ENCODE measurements around the gene KRT7. TPM values are rescaled to one million over a fixed set of nuclear protein-coding genes. Genes with fewer than 3 reads are reported as not detected.
"Not testable (repeated sequence)": the region's sequence is repeated elsewhere in the genome, so short reads cannot be mapped to it uniquely, and the experiment has no call there.

KRT7 gene
- total and polyA plus RNA-seq, 9 of the 15 experiments (the other 6 are each of a cell fraction or from before 2014, with no cell fraction given), result 1.4 TPM; not detected in 8

DNA sequence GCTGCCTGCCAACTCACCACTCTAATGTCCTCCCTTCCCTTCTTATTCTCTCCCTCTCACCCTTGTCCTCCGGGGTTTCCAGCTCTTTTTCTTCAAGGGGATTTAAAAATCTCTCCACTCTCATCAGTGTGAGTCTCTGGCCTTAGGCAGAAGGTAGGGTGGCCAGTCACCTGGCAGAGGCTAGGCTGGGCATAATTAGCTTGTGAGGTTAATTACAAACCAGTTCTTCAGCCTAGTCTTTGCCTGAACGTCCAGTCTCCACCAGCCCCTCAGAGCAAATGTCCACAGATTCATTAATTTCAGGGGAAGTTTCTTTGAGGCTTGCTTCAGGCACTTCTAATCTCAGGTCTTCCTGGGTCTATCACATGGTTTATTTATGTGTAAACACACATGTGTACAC is 6.7 kb downstream of the KRT7 start:
- peaks cover 6% of the 10 kb centered on the region; the same call in 1 of the 2 replicates for H4K20me1 ChIP-seq (replicated peaks; ENCODE audit: control insufficient read depth, insufficient read depth, low read length)
- no peak overlapping the region for H2AFZ ChIP-seq (ENCODE audit: low read depth, low read length)
- ChIA-PET CTCF (ENCODE audit: low intra/inter-chr PET ratio) (no interaction called here), POLR2A (no interaction called here)
- H3K36me3 ChIP-seq (ENCODE audit: control insufficient read depth, insufficient read depth, low read length), result no peaks in the 10 kb centered on the region
- FAIRE-seq, result no peak
- intact Hi-C loops (cut with micrococcal nuclease) (no loop called here), in situ Hi-C loops (cut with MboI) (no loop called here)
- no peak for DNase-seq (ENCODE audit: extremely low read depth in 1 of 4, low spot score in 3 of 4)
- no peak overlapping the region for H3K4me3 ChIP-seq
- H3K79me2 ChIP-seq (ENCODE audit: control insufficient read depth, insufficient read depth, low read length), result no peaks in the 10 kb centered on the region
- no peak overlapping the region for H3K4me2 ChIP-seq (ENCODE audit: insufficient read depth, low read length)
- no peak for TF ChIP-seq SIRT6 (IDR thresholded peaks at IDR 0.05; ENCODE audit: low read depth, low read length)
- no peak for TF ChIP-seq HDGF (IDR thresholded peaks at IDR 0.05)
- no peak for TF ChIP-seq ZKSCAN3 (CRISPR knock-in tag; IDR thresholded peaks at IDR 0.05)
- TF ChIP-seq PHB2 (IDR thresholded peaks at IDR 0.05; ENCODE audit: low read depth), result no peak
- no peak for TF ChIP-seq SMARCA5 (IDR thresholded peaks at IDR 0.05)
- TF ChIP-seq BDP1 (IDR thresholded peaks at IDR 0.05; ENCODE audit: insufficient read depth, insufficient read length), result no peak
- TF ChIP-seq, protein P1, sequence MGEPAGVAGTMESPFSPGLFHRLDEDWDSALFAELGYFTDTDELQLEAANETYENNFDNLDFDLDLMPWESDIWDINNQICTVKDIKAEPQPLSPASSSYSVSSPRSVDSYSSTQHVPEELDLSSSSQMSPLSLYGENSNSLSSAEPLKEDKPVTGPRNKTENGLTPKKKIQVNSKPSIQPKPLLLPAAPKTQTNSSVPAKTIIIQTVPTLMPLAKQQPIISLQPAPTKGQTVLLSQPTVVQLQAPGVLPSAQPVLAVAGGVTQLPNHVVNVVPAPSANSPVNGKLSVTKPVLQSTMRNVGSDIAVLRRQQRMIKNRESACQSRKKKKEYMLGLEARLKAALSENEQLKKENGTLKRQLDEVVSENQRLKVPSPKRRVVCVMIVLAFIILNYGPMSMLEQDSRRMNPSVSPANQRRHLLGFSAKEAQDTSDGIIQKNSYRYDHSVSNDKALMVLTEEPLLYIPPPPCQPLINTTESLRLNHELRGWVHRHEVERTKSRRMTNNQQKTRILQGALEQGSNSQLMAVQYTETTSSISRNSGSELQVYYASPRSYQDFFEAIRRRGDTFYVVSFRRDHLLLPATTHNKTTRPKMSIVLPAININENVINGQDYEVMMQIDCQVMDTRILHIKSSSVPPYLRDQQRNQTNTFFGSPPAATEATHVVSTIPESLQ (CRISPR knock-in tag; IDR thresholded peaks at IDR 0.05), result no peak
- TF ChIP-seq ZFPM2 (CRISPR knock-in tag; IDR thresholded peaks at IDR 0.05), result no peak
- TF ChIP-seq ETV1 (tag; conservative IDR thresholded peaks at IDR 0.05; ENCODE audit: low read depth), result no peak
- no peak for TF ChIP-seq ZNF165 (CRISPR knock-in tag; IDR thresholded peaks at IDR 0.05; ENCODE audit: borderline replicate concordance)
- no peak for TF ChIP-seq ZNF780A (CRISPR knock-in tag; IDR thresholded peaks at IDR 0.05)
- no peak for TF ChIP-seq SMAD2 (IDR thresholded peaks at IDR 0.05; ENCODE audit: low read depth, low read length)
- TF ChIP-seq ELF2 (CRISPR knock-in tag; IDR thresholded peaks at IDR 0.05), result no peak
- no peak for TF ChIP-seq SIN3B (IDR thresholded peaks at IDR 0.05; ENCODE audit: low read depth)
- TF ChIP-seq ZNF324 (CRISPR knock-in tag; IDR thresholded peaks at IDR 0.05), result no peak
- TF ChIP-seq FOSL1 (tag; conservative IDR thresholded peaks at IDR 0.05), result no peak
- TF ChIP-seq MXI1 (IDR thresholded peaks at IDR 0.05; ENCODE audit: low read depth, low read length), result no peak
- TF ChIP-seq RBM25 (IDR thresholded peaks at IDR 0.05; ENCODE audit: low read depth, low read length, severe bottlenecking), result no peak
- no TSS peak for BruUV-seq (replicated peaks)
- no peak overlapping the region for H3K27ac ChIP-seq (ENCODE audit: extremely low read depth, low read depth, low read length)
- H3K9me3 ChIP-seq (replicated peaks; ENCODE audit: control insufficient read depth, insufficient read depth, low read depth, low read length), result no peaks in the 10 kb centered on the region
- H3K4me1 ChIP-seq (replicated peaks in 1 of 2; ENCODE audit: control insufficient read depth in 2 of 2, insufficient read depth in 2 of 2, low read length in 2 of 2), result no peaks in the 10 kb centered on the region
- WGBS (ENCODE audit: insufficient coverage, low coverage, missing lambda C conversion rate), result 0% methylated on average over 2 of the region's 2 CpGs
- H3K9ac ChIP-seq (ENCODE audit: insufficient read depth in 1 of 2, low read depth in 2 of 2, low read length in 2 of 2), result no peak overlapping the region
- no peaks in the 10 kb centered on the region for H3K9me1 ChIP-seq (ENCODE audit: control insufficient read depth, insufficient read depth, low read length)
- no peak for ATAC-seq
- H3K27me3 ChIP-seq (ENCODE audit: control insufficient read depth in 2 of 2, insufficient read depth in 2 of 2, low read length in 2 of 2), result peaks cover 0 to 45% of the 10 kb centered on the region in 2 experiments; a peak in 3 of 5 replicates

DNA sequence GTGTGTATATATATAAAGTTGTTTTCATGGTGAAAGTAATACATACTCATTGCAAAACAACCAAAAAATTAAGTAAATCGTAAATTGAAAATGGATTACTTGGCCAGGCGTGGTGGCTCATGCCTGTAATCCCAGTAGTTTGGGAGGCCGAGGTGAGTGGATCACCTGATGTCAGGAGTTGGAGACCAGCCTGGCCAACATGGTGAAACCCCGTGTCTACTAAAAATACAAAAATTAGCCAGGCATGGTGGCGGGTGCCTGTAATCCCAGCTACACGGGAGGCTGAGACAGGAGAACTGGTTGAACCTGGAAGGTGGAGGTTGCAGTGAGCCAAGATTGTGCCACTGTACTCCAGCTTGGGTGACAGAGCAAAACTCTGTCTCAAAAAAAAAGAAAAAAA is 7.2 kb downstream of the KRT7 start:
- H3K4me1 ChIP-seq (replicated peaks in 1 of 2; ENCODE audit: control insufficient read depth in 2 of 2, insufficient read depth in 2 of 2, low read length in 2 of 2); H3K9me1 ChIP-seq (ENCODE audit: control insufficient read depth, insufficient read depth, low read length); H4K20me1 ChIP-seq (replicated peaks; ENCODE audit: control insufficient read depth, insufficient read depth, low read length); H3K4me2 ChIP-seq (ENCODE audit: insufficient read depth, low read length); H3K36me3 ChIP-seq (ENCODE audit: control insufficient read depth, insufficient read depth, low read length); H3K79me2 ChIP-seq (ENCODE audit: control insufficient read depth, insufficient read depth, low read length); H2AFZ ChIP-seq (ENCODE audit: low read depth, low read length); FAIRE-seq; H3K9ac ChIP-seq (ENCODE audit: insufficient read depth in 1 of 2, low read depth in 2 of 2, low read length in 2 of 2); ATAC-seq; H3K4me3 ChIP-seq; intact Hi-C loops (cut with micrococcal nuclease); POLR2A ChIA-PET; BruUV-seq (replicated peaks); DNase-seq (ENCODE audit: extremely low read depth in 1 of 4, low spot score in 3 of 4); H3K27ac ChIP-seq (ENCODE audit: extremely low read depth, low read depth, low read length); H3K9me3 ChIP-seq (replicated peaks; ENCODE audit: control insufficient read depth, insufficient read depth, low read depth, low read length); CTCF ChIA-PET (ENCODE audit: low intra/inter-chr PET ratio); in situ Hi-C loops (cut with MboI): not testable (repeated sequence)
- 3% methylated on average over 6 of the region's 6 CpGs for WGBS (ENCODE audit: insufficient coverage, low coverage, missing lambda C conversion rate)
- peaks cover 0 to 44% of the 10 kb centered on the region in 2 experiments; a peak in 3 of 5 replicates for H3K27me3 ChIP-seq (ENCODE audit: control insufficient read depth in 2 of 2, insufficient read depth in 2 of 2, low read length in 2 of 2)

Measured in K562 (cell line).